RWPE1 (cell line): Measurements from ENCODE around the gene KLRK1.
"Not testable (repeated sequence)": the region's sequence is repeated elsewhere in the genome, so short reads cannot be mapped to it uniquely, and the experiment has no call there.

Experiments used
- CTCF ChIA-PET: fragments of 350-600 bp; sonication (Branson Sonifier 250); formaldehyde crosslinking; extraction: SDS; loops from one replicate; lab custom pipeline; 2021; lab: Yijun Ruan, JAX
- POLR2A ChIA-PET: fragments of 400-600 bp; formaldehyde crosslinking; extraction: SDS; loops from one replicate; lab custom pipeline; 2020; ENCODE audit warnings: antibody characterized with exemption; ENCODE audit not compliant: low non-redundant PET; lab: Yijun Ruan, JAX
- DNase-seq: peaks from one replicate; pipeline ENCODE4 v3.0.0; 2012; ENCODE audit warnings: low spot score
- H3K27ac ChIP-seq: fragments of 450-650 bp; 2 replicates; pipeline ENCODE4 v1.5.1; 2017
- TF ChIP-seq, protein P1 (sequence below): fragments of 450-650 bp; conservative IDR thresholded peaks from 2 replicates; pipeline ENCODE4 v1.5.1; 2017; ENCODE audit warnings: low read depth, mild to moderate bottlenecking

Gene KLRK1

GRCh38 chr12:10395390-10395998, 5.7 kb upstream of the KLRK1 start:
- TF ChIP-seq, protein P1, sequence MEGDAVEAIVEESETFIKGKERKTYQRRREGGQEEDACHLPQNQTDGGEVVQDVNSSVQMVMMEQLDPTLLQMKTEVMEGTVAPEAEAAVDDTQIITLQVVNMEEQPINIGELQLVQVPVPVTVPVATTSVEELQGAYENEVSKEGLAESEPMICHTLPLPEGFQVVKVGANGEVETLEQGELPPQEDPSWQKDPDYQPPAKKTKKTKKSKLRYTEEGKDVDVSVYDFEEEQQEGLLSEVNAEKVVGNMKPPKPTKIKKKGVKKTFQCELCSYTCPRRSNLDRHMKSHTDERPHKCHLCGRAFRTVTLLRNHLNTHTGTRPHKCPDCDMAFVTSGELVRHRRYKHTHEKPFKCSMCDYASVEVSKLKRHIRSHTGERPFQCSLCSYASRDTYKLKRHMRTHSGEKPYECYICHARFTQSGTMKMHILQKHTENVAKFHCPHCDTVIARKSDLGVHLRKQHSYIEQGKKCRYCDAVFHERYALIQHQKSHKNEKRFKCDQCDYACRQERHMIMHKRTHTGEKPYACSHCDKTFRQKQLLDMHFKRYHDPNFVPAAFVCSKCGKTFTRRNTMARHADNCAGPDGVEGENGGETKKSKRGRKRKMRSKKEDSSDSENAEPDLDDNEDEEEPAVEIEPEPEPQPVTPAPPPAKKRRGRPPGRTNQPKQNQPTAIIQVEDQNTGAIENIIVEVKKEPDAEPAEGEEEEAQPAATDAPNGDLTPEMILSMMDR, result no peak
- peak; percentile 62 for DNase-seq
- H3K27ac ChIP-seq, result peak overlapping the region; percentile 78
- CTCF ChIA-PET, result interaction anchor here (0.7 kb wide), 1 partner anchor 9 kb away, joined by 4 read pairs; no protein-coding TSS in a partner anchor
- POLR2A ChIA-PET, result no interaction called here

DNA sequence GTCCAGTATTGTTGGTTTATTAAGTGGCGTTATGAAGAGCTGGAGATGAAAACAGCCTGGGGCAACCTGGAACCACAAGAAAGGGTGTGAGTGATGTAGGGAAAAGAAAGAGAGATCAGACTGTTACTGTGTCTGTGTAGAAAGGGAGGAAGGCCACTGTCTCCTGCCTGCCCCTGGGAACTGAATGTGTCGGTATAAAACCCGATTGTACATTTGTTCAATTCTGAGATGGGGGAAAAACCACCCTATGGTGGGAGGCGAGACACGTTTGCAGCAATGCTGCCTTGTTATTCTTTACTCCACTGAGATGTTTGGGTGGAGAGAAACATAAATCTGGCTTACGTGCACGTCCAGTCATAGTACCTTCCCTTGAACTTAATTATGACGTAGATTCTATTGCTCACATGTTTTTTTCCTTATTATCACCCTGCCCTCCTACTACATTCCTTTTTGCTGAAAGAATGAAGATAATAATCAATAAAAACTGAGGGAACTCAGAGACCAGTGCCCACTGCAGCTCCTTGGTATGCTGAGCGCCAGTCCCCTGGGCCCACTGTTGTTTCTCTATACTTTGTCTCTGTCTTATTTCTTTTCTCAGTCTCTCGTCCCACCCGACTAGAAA, 4.8 kb upstream of the KLRK1 start:
- POLR2A ChIA-PET, DNase-seq, H3K27ac ChIP-seq, CTCF ChIA-PET: not testable (repeated sequence)

DNA sequence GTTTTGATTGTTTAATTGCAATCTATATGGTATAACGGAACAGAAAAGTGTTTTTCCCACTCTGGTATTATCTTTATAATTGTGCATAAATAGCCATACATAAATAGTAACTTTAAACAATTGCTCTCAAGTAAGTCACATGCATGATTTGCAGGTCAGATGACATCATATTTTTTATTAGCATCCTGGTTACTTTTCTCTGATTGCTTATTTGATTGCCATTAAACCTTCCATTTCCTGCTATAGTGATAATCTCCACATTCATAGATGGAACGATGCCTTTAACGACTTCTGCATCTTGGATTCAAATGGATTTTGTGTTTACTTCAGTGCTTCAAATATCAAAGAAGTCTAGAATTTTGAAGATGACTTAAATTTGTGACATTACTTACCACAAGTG, 3.5 kb upstream of the KLRK1 start:
- no peak for DNase-seq
- ChIA-PET POLR2A (no interaction called here), CTCF (no interaction called here)
- TF ChIP-seq, protein P1, result no peak
- no peak overlapping the region for H3K27ac ChIP-seq

DNA sequence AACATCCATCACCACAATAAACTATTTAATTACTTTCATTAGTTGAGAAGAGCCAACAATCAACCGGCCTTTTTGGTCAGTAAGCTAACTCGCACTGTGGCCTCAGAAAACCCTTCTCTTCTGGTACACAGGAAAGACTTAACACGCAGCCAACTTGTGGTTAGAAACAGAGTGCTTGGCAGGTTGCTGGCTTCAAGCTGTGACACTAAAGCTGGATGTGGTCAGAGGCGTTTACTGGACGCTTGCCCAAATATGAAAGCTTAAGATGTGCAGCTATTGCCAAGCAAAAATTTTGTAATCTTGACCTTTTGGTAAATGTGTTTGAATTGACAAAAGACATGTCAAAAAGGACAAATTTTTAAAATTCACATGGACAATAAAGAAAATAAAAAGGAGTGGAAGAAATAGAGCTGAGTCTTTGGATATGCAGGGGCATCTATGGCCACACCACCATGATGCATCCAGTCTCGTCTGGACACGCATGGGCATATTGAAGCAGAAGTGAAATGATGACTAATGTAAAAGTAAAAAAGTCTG, 2.6 kb upstream of the KLRK1 start:
- peak overlapping the region; percentile 57; the same call in 1 of the 2 replicates for H3K27ac ChIP-seq
- ChIA-PET POLR2A (interaction anchor here (0.5 kb wide), 1 partner anchor 30 kb away, joined by 5 read pairs; no protein-coding TSS in a partner anchor), CTCF (interaction anchor here (2.0 kb wide), 1 partner anchor 26 kb away, joined by 5 read pairs; no protein-coding TSS in a partner anchor)
- DNase-seq, result peak; percentile 68
- TF ChIP-seq, protein P1, result no peak

DNA sequence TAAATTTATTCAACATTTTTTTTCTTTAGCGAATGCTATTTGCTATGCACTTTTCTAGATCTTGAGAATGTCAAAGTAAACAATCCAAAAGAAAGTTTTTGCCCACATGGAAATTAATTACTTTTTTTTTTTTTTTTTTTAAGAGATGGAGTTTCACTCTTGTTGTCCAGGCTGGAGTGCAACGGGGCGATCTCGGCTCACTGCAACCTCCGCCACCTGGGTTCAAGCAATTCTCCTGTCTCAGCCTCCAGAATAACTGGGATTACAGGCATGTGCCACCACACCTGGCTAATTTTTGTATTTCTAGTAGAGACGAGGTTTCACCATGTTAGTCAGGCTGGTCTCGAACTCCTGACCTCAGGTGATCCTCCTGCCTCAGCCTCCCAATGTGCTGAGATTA, 1.1 kb upstream of the KLRK1 start:
- DNase-seq, POLR2A ChIA-PET: not testable (repeated sequence)
- CTCF ChIA-PET, result interaction anchor here (2.0 kb wide), 1 partner anchor 24 kb away, joined by 5 read pairs; no protein-coding TSS in a partner anchor

GRCh38 chr12:10388624-10389413, 1.0 kb downstream of the KLRK1 start:
- H3K27ac ChIP-seq, result no peak overlapping the region
- POLR2A ChIA-PET, result no interaction called here
- DNase-seq, result no peak

More for the DNA sequence above, 1.1 kb upstream of the KLRK1 start:
- peak overlapping the region; percentile 65 for H3K27ac ChIP-seq

GRCh38 chr12:10387498-10387897, 2.3 kb downstream of the KLRK1 start:
- H3K27ac ChIP-seq, POLR2A ChIA-PET, DNase-seq: not testable (repeated sequence)
- CTCF ChIA-PET, result interaction anchor here (0.6 kb wide), 1 partner anchor 327 kb away, joined by 3 read pairs; no protein-coding TSS in a partner anchor

More at GRCh38 chr12:10388624-10389413, 1.0 kb downstream of the KLRK1 start:
- TF ChIP-seq, protein P1, result no peak
- CTCF ChIA-PET, result interaction anchor here (0.7 kb wide), 1 partner anchor 114 kb away, joined by 3 read pairs; no protein-coding TSS in a partner anchor
